Hepatocyte (in vitro differentiated cells): ENCODE data around the gene KRTAP1-1.

ENCODE experiments used
- EZH2 ChIP-seq: fragments of 200-600 bp; sonication (generic); IDR thresholded peaks from 2 replicates; pipeline ENCODE4 v1.6.1; 2016; ENCODE audit warnings: antibody characterized with exemption, mild to moderate bottlenecking, borderline replicate concordance
- EZH2phosphoT487 ChIP-seq: fragments of 200-600 bp; sonication (generic); IDR thresholded peaks from one replicate; pipeline ENCODE4 v1.6.1; 2018; ENCODE audit warnings: antibody characterized with exemption, mild to moderate bottlenecking, low read depth, moderate library complexity; ENCODE audit not compliant: unreplicated experiment, severe bottlenecking
- TF ChIP-seq, protein P1 (sequence below): fragments of 200-600 bp; sonication (generic); IDR thresholded peaks from 2 replicates; pipeline ENCODE4 v1.5.1; 2016; ENCODE audit warnings: antibody characterized with exemption, mild to moderate bottlenecking; ENCODE audit not compliant: poor library complexity

DNA sequence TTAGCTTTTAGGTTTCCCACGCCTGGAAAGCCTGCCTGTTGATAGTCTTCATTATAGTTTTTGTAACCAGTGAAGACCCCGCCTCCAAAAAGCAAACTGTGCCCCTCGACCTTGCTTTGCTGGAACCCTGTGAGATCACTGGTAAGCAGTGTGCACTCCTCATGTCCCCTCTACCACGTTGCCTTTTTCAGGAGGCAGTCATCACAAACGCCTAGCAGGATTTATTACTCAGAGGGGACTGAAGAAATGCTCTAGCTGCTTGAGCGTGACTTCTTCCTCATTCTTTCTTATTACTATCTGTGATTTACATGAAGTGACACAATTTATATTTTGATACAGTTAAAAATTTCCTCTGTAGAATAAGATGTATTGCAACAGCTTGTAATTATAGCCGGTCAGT, 25.8 kb downstream of the KRTAP1-1 start:
- TF ChIP-seq EZH2, result no peak
- TF ChIP-seq, protein P1, sequence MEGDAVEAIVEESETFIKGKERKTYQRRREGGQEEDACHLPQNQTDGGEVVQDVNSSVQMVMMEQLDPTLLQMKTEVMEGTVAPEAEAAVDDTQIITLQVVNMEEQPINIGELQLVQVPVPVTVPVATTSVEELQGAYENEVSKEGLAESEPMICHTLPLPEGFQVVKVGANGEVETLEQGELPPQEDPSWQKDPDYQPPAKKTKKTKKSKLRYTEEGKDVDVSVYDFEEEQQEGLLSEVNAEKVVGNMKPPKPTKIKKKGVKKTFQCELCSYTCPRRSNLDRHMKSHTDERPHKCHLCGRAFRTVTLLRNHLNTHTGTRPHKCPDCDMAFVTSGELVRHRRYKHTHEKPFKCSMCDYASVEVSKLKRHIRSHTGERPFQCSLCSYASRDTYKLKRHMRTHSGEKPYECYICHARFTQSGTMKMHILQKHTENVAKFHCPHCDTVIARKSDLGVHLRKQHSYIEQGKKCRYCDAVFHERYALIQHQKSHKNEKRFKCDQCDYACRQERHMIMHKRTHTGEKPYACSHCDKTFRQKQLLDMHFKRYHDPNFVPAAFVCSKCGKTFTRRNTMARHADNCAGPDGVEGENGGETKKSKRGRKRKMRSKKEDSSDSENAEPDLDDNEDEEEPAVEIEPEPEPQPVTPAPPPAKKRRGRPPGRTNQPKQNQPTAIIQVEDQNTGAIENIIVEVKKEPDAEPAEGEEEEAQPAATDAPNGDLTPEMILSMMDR, result no peak
- TF ChIP-seq EZH2phosphoT487, result no peak
